K562 (cell line): ENCODE results near the gene RASD1. TPM values are rescaled to one million over a fixed set of nuclear protein-coding genes. Genes with fewer than 3 reads are reported as not detected.

Experiments
- BCOR ChIP-seq: fragments of 450-650 bp; IDR thresholded peaks from 2 replicates; pipeline ENCODE4 v1.6.1; 2016
- CHCHD3 ChIP-seq: fragments of 250-450 bp; sonication (Bioruptor Pico); IDR thresholded peaks from 2 replicates; pipeline ENCODE4 v2.1.2; 2022; ENCODE audit warnings: mild to moderate bottlenecking
- DMBX1 ChIP-seq: fragments of 250-450 bp; sonication (Bioruptor Pico); IDR thresholded peaks from 2 replicates; pipeline ENCODE4 v1.8.0; 2022; ENCODE audit warnings: inconsistent platforms, mild to moderate bottlenecking, moderate library complexity, borderline replicate concordance
- E2F1 ChIP-seq: sonication (generic); formaldehyde crosslinking; IDR thresholded peaks from 2 replicates; pipeline ENCODE4 v1.8.1; 2023; ENCODE audit warnings: mild to moderate bottlenecking, missing genetic modification reagents, moderate library complexity
- GABPB1 ChIP-seq: sonication (generic); formaldehyde crosslinking; IDR thresholded peaks from 2 replicates; pipeline ENCODE4 v1.8.0; 2022; ENCODE audit warnings: mild to moderate bottlenecking, missing genetic modification reagents
- HNRNPLL ChIP-seq: fragments of 200-400 bp; formaldehyde crosslinking; IDR thresholded peaks from 2 replicates; pipeline ENCODE4 v1.6.1; 2017; ENCODE audit warnings: low read length, low read depth, mild to moderate bottlenecking; ENCODE audit not compliant: poor library complexity, severe bottlenecking
- IRF1 ChIP-seq: sonication (generic); formaldehyde crosslinking; IDR thresholded peaks from 2 replicates; pipeline ENCODE4 v1.8.0; 2022; ENCODE audit warnings: missing genetic modification reagents, mild to moderate bottlenecking, borderline replicate concordance
- KAT2B ChIP-seq: IDR thresholded peaks from one replicate; pipeline ENCODE4 v1.6.1; 2012; ENCODE audit warnings: low read depth, mild to moderate bottlenecking, control low read depth, inconsistent platforms, low read length, moderate library complexity
- KHSRP ChIP-seq: fragments of 450-650 bp; IDR thresholded peaks from 2 replicates; pipeline ENCODE4 v1.6.1; 2017
- MECOM ChIP-seq: fragments of 250-450 bp; sonication (Bioruptor Pico); IDR thresholded peaks from 2 replicates; pipeline ENCODE4 v1.8.0; 2022; ENCODE audit warnings: inconsistent platforms
- MXI1 ChIP-seq: IDR thresholded peaks from 2 replicates; pipeline ENCODE4 v1.6.1; 2011; ENCODE audit warnings: low read depth, mild to moderate bottlenecking, improper control_type of control experiment, low read length
- MYNN ChIP-seq, 2 experiments: sonication (generic); formaldehyde crosslinking in 1 of 2; IDR thresholded peaks; 2 replicates each; pipeline versions ENCODE4 v1.5.0 to v1.6.1; 2016 to 2020; ENCODE audit warnings: antibody characterized with exemption in 1 of 2, missing genetic modification reagents in 1 of 2
- PREB ChIP-seq: sonication (generic); formaldehyde crosslinking; IDR thresholded peaks from 2 replicates; pipeline ENCODE4 v1.8.1; 2023; ENCODE audit warnings: mild to moderate bottlenecking, missing genetic modification reagents
- RBFOX2 ChIP-seq: fragments of 200-400 bp; formaldehyde crosslinking; IDR thresholded peaks from 2 replicates; pipeline ENCODE4 v1.6.1; 2017; ENCODE audit warnings: low read depth, mild to moderate bottlenecking, low read length, moderate library complexity
- RNF2 ChIP-seq: sonication (generic); IDR thresholded peaks from 2 replicates; pipeline ENCODE4 v1.6.1; 2016
- SETDB1 ChIP-seq: IDR thresholded peaks from one replicate; pipeline ENCODE4 v1.6.1; 2012; ENCODE audit warnings: low read length, control low read depth, inconsistent platforms
- STAT5B ChIP-seq: fragments of 250-450 bp; sonication (Bioruptor Pico); IDR thresholded peaks from 2 replicates; pipeline ENCODE4 v1.8.0; 2021; ENCODE audit warnings: mild to moderate bottlenecking, inconsistent platforms
- TAF9B ChIP-seq: fragments of 450-650 bp; IDR thresholded peaks from 2 replicates; pipeline ENCODE4 v1.6.1; 2018; ENCODE audit warnings: mild to moderate bottlenecking; ENCODE audit not compliant: partially characterized antibody
- TBL1XR1 ChIP-seq, 2 experiments: IDR thresholded peaks; 2 replicates each; pipeline ENCODE4 v1.6.1; 2012; ENCODE audit warnings: improper control_type of control experiment in 2 of 2, low read length in 2 of 2, mild to moderate bottlenecking in 1 of 2
- TRIM28 ChIP-seq: fragments of 450-650 bp; IDR thresholded peaks from 2 replicates; pipeline ENCODE4 v1.6.1; 2017
- ZKSCAN3 ChIP-seq: fragments of 250-450 bp; sonication (Bioruptor Pico); IDR thresholded peaks from 2 replicates; pipeline ENCODE4 v1.4.0; 2020
- ZNF124 ChIP-seq: sonication (generic); formaldehyde crosslinking; IDR thresholded peaks from 2 replicates; pipeline ENCODE4 v1.8.1; 2022; ENCODE audit warnings: missing genetic modification reagents
- ZNF175 ChIP-seq: fragments of 200-800 bp; sonication (Bioruptor generic); IDR thresholded peaks from 2 replicates; pipeline ENCODE4 v1.6.1; 2016; ENCODE audit warnings: low read depth, mild to moderate bottlenecking, missing genetic modification characterization, missing compliant biosample characterization
- ZNF511 ChIP-seq: sonication (generic); formaldehyde crosslinking; IDR thresholded peaks from 2 replicates; pipeline ENCODE4 v1.8.0; 2022; ENCODE audit warnings: mild to moderate bottlenecking, missing genetic modification reagents
- polyA plus RNA-seq, 8 experiments: library from polyadenylated mRNA; depleted of rRNA in 4 of 8; stranded (reverse) in 5 of 8; unstranded in 3 of 8; fragments of >200 nt; fragmentation: Nextera tagmentation in 2 of 8; fragmentation: Illumina TruSeq in 1 of 8; extraction: Ambion mirVana in 2 of 8; extraction: Trizol in 1 of 8; gene quantifications; 2 replicates each; pipeline versions ENCODE4 v1.2.1 to v1.2.3, GENCODE V29; 2011 to 2014; ENCODE audit warnings: inconsistent platforms in 1 of 8, missing spikeins in 1 of 8
- total RNA-seq, 7 experiments: library from RNA; depleted of rRNA in 6 of 7; stranded (reverse); fragments of >200 nt in 6 of 7; fragmentation: Illumina TruSeq in 2 of 7; extraction: Trizol in 2 of 7; gene quantifications; 2 replicates each; pipeline versions ENCODE4 v1.2.1 to v1.2.3, GENCODE V29; 2011 to 2021; ENCODE audit warnings: low replicate concordance in 1 of 7

RASD1 gene
- total and polyA plus RNA-seq, 9 of the 15 experiments (the other 6 are each of a cell fraction or from before 2014, with no cell fraction given), result 0.11 TPM; not detected in 8

GRCh38 chr17:17476865-17477467, 19.2 kb downstream of the RASD1 start, which contains the start of gene MED9 (continued):
- TF ChIP-seq SETDB1 (no peak), ZNF124 (CRISPR knock-in tag) (no peak), BCOR (no peak), MECOM (CRISPR knock-in tag) (no peak), DMBX1 (CRISPR knock-in tag) (no peak), TRIM28 (no peak), KAT2B (no peak), TBL1XR1 (IDR thresholded peaks at IDR 0.05; ENCODE audit: low read length in 2 of 2) (peak in 1 of 2 experiments; percentile 72; a peak in 1 of 4 replicates), E2F1 (no peak), ZNF511 (0 out of 2 replicates have a peak, but pooled peaks have one; percentile 51), CHCHD3 (CRISPR knock-in tag) (no peak), PREB (CRISPR knock-in tag) (no peak), RNF2 (no peak), RBFOX2 (peak; percentile 86), HNRNPLL (no peak), ZKSCAN3 (CRISPR knock-in tag) (no peak), KHSRP (0 out of 2 replicates have a peak, but pooled peaks have one; percentile 46), TAF9B (peak; percentile 50), IRF1 (CRISPR knock-in tag) (no peak), MYNN (IDR thresholded peaks at IDR 0.05) (no peak), MYNN (CRISPR knock-in tag; IDR thresholded peaks at IDR 0.05) (no peak), MXI1 (no peak), GABPB1 (CRISPR knock-in tag) (peak; percentile 54; the same call in 1 of the 2 replicates), STAT5B (no peak), ZNF175 (CRISPR knock-in tag) (no peak)
